ENCODE measurements around the gene NOP9.

NOP9 gene

GRCh38 chr14:24297190-24297964 is 2.3 kb upstream of the NOP9 start:
- in situ Hi-C loops (cut with MboI; ENCODE audit: low sequenced_read_pairs, unreplicated experiment): no loop called here
- no peak for DNase-seq (ENCODE audit: low spot score)
- TF ChIP-seq CTCF (IDR thresholded peaks at IDR 0.05; ENCODE audit: borderline replicate concordance, control extremely low read depth, extremely low read depth, insufficient read depth, missing control alignments): peak; percentile 41

- TF ChIP-seq CTCF (IDR thresholded peaks at IDR 0.05; ENCODE audit: borderline replicate concordance, control extremely low read depth, extremely low read depth, insufficient read depth, missing control alignments): no peak
- in situ Hi-C loops (cut with MboI; ENCODE audit: low sequenced_read_pairs, unreplicated experiment): no loop called here
- DNase-seq (ENCODE audit: low spot score): no peak
Measured at GRCh38 chr14:24298892-24299254, 777 bp upstream of the NOP9 start.

- no peak for TF ChIP-seq CTCF (IDR thresholded peaks at IDR 0.05; ENCODE audit: borderline replicate concordance, control extremely low read depth, extremely low read depth, insufficient read depth, missing control alignments)
- no peak for DNase-seq (ENCODE audit: low spot score)
- in situ Hi-C loops (cut with MboI; ENCODE audit: low sequenced_read_pairs, unreplicated experiment): no loop called here
Measured at GRCh38 chr14:24300326-24300980, 803 bp downstream of the NOP9 start.

GRCh38 chr14:24304019-24304387 is 4.4 kb downstream of the NOP9 start:
- no peak for DNase-seq (ENCODE audit: low spot score)
- TF ChIP-seq CTCF (IDR thresholded peaks at IDR 0.05; ENCODE audit: borderline replicate concordance, control extremely low read depth, extremely low read depth, insufficient read depth, missing control alignments): no peak
- in situ Hi-C loops (cut with MboI; ENCODE audit: low sequenced_read_pairs, unreplicated experiment): no loop called here

GRCh38 chr14:24307156-24307574 is 7.5 kb downstream of the NOP9 start:
- TF ChIP-seq CTCF (IDR thresholded peaks at IDR 0.05; ENCODE audit: borderline replicate concordance, control extremely low read depth, extremely low read depth, insufficient read depth, missing control alignments): no peak
- in situ Hi-C loops (cut with MboI; ENCODE audit: low sequenced_read_pairs, unreplicated experiment): no loop called here

GRCh38 chr14:24307575-24308341 is 8.1 kb downstream of the NOP9 start, which contains the start of gene CIDEB:
CIDEB (minus strand) TSS chr14:24307977; CDS start chr14:24307858, 119 bp downstream.
- TF ChIP-seq CTCF (IDR thresholded peaks at IDR 0.05; ENCODE audit: borderline replicate concordance, control extremely low read depth, extremely low read depth, insufficient read depth, missing control alignments): peak; percentile 91
- DNase-seq (ENCODE audit: low spot score): peak; percentile 76
- in situ Hi-C loops (cut with MboI; ENCODE audit: low sequenced_read_pairs, unreplicated experiment): no loop called here

More at GRCh38 chr14:24307156-24307574, 7.5 kb downstream of the NOP9 start:
- no peak for DNase-seq (ENCODE audit: low spot score)

Measured in GM13976 (cell line).